Mesothelial cell of epicardium (in vitro differentiated cells): ENCODE results near the gene ATF4. TPM values are rescaled to one million over a fixed set of nuclear protein-coding genes. Genes with fewer than 3 reads are reported as not detected.

Source experiments
- DNase-seq, 2 experiments: peaks; one replicate each; pipeline ENCODE4 v3.0.0; 2021; ENCODE audit warnings: low spot score in 2 of 2; ENCODE audit not compliant: unreplicated experiment in 2 of 2
- H3K27ac Mint-ChIP-seq: 2 replicates; pipeline ENCODE4 v1.8.0; 2021; ENCODE audit warnings: mixed read lengths
- H3K27me3 Mint-ChIP-seq: 2 replicates; pipeline ENCODE4 v1.8.0; 2021; ENCODE audit warnings: low read depth, mixed read lengths
- H3K36me3 Mint-ChIP-seq: 2 replicates; pipeline ENCODE4 v1.8.0; 2021; ENCODE audit warnings: mixed read lengths
- H3K4me1 Mint-ChIP-seq: 2 replicates; pipeline ENCODE4 v1.8.0; 2021; ENCODE audit warnings: mixed read lengths
- H3K4me3 Mint-ChIP-seq: 2 replicates; pipeline ENCODE4 v1.8.0; 2021; ENCODE audit warnings: mild to moderate bottlenecking, moderate library complexity, mixed read lengths
- H3K9me3 Mint-ChIP-seq: 2 replicates; pipeline ENCODE4 v1.8.0; 2021; ENCODE audit warnings: mixed read lengths
- CTCF ChIP-seq: fragments of 200-600 bp; sonication (generic); IDR thresholded peaks from one replicate; pipeline ENCODE4 v1.5.0; 2021; ENCODE audit warnings: antibody characterized with exemption; ENCODE audit not compliant: unreplicated experiment
- total RNA-seq: library from RNA; stranded (reverse); gene quantifications from 3 replicates; pipeline ENCODE4 v1.2.1, GENCODE V29; 2021

Gene ATF4
- total RNA-seq, 1 donor from 2014 or later: 361 TPM

- H3K4me3 Mint-ChIP-seq: no peak overlapping the region
- peaks cover 24% of the 10 kb centered on the region for H3K4me1 Mint-ChIP-seq
- TF ChIP-seq CTCF: no peak
- H3K27ac Mint-ChIP-seq: no peak overlapping the region
- no peak for DNase-seq
- no peaks in the 10 kb centered on the region for H3K9me3 Mint-ChIP-seq
- H3K36me3 Mint-ChIP-seq: no peaks in the 10 kb centered on the region
- H3K27me3 Mint-ChIP-seq: no peaks in the 10 kb centered on the region
Measured at GRCh38 chr22:39478441-39478850, 41.9 kb upstream of the ATF4 start.

- H3K36me3 Mint-ChIP-seq: no peaks in the 10 kb centered on the region
- no peak overlapping the region for H3K27ac Mint-ChIP-seq
- H3K4me3 Mint-ChIP-seq: no peak overlapping the region
- DNase-seq: no peak
- H3K4me1 Mint-ChIP-seq: peaks cover 17% of the 10 kb centered on the region
- H3K9me3 Mint-ChIP-seq: no peaks in the 10 kb centered on the region
- TF ChIP-seq CTCF: no peak
- no peaks in the 10 kb centered on the region for H3K27me3 Mint-ChIP-seq
Measured at GRCh38 chr22:39479254-39479653, 41.1 kb upstream of the ATF4 start.

GRCh38 chr22:39480557-39480956 is 39.8 kb upstream of the ATF4 start:
- H3K4me3 Mint-ChIP-seq: no peak overlapping the region
- H3K27ac Mint-ChIP-seq: no peak overlapping the region
- no peaks in the 10 kb centered on the region for H3K9me3 Mint-ChIP-seq
- peaks cover 4% of the 10 kb centered on the region for H3K4me1 Mint-ChIP-seq
- no peak for DNase-seq
- no peaks in the 10 kb centered on the region for H3K36me3 Mint-ChIP-seq
- TF ChIP-seq CTCF: no peak
- H3K27me3 Mint-ChIP-seq: no peaks in the 10 kb centered on the region

- no peak overlapping the region for H3K27ac Mint-ChIP-seq
- H3K36me3 Mint-ChIP-seq: no peaks in the 10 kb centered on the region
- no peaks in the 10 kb centered on the region for H3K9me3 Mint-ChIP-seq
- H3K4me1 Mint-ChIP-seq: no peaks in the 10 kb centered on the region
- H3K4me3 Mint-ChIP-seq: no peak overlapping the region
- H3K27me3 Mint-ChIP-seq: no peaks in the 10 kb centered on the region
- DNase-seq: no peak
- no peak for TF ChIP-seq CTCF
Measured at GRCh38 chr22:39481054-39481453, 39.3 kb upstream of the ATF4 start.

- Mint-ChIP-seq H3K27ac (no peak overlapping the region), H3K27me3 (no peaks in the 10 kb centered on the region), H3K9me3 (no peaks in the 10 kb centered on the region), H3K4me3 (no peak overlapping the region), H3K4me1 (no peaks in the 10 kb centered on the region), H3K36me3 (no peaks in the 10 kb centered on the region)
- DNase-seq: no peak
- no peak for TF ChIP-seq CTCF
Measured at GRCh38 chr22:39481595-39481994, 38.8 kb upstream of the ATF4 start.

GRCh38 chr22:39482768-39483167 is 37.6 kb upstream of the ATF4 start:
- Mint-ChIP-seq H3K27ac (no peak overlapping the region), H3K36me3 (peaks cover 2% of the 10 kb centered on the region), H3K9me3 (no peaks in the 10 kb centered on the region), H3K27me3 (no peaks in the 10 kb centered on the region), H3K4me1 (no peaks in the 10 kb centered on the region), H3K4me3 (no peak overlapping the region)
- DNase-seq: no peak
- TF ChIP-seq CTCF: no peak
